Measurements from ENCODE around the gene PDE1C. TPM values are rescaled to one million over a fixed set of nuclear protein-coding genes. Genes with fewer than 3 reads are reported as not detected.

Gene PDE1C
- total RNA-seq, 2 experiments from 2014 or later, result not detected

DNA sequence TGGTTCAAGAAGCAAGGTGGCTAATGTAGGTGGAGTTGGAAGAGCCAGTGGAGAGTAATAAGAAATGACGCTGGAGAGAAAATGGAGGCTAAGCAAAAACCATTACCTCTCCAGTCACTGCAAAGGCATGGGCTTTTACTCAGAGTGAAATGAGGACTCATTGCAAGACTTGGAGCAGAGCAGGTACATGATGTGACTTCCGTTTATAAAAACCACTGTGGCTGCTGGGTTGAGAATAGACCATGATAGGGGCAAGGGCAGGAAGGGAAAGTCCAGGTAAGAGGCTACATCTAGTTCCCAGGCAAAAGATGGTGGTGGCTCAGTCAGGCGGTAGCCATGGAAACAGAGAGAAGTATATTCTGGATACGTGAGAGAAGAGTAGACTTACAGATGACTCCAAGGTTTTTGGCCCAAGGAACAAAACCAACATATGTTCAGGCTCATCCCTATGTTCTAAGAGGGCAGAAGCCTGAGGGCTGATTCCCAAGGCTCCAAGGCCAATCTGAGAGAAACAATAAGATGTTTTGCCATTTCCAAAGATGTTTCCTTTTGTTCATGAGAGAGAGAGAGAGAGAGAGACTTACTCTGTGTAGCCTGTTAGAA lies 21.5 kb upstream of the PDE1C start:
- CTCF ChIA-PET (ENCODE audit: unreplicated experiment), result no interaction called here

DNA sequence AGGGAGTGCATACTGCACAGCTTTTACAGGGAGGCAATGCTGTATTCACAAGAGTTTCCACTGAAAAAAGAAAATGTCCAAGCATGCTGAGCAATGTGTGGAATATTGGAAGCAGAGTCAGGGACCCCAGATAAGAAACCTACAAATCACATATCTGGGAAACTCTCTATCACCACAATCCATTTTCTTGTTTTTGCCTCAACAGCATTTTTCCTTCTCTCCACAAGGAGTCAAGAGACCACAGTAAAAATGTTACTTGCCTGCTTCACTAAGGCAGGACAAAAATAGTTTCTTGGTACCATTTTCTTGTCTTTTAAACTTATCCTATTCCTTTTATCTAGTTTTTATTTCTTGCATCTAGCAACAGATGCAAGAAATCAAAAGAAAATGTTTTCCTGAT lies 19.5 kb upstream of the PDE1C start:
- Histone ChIP-seq H3K4me1 (ENCODE audit: insufficient read depth, low read length, poor library complexity, severe bottlenecking) (no peaks in the 10 kb centered on the region), H3K79me2 (ENCODE audit: insufficient read depth, low read depth, low read length) (no peaks in the 10 kb centered on the region), H3K4me2 (ENCODE audit: low read length) (no peak overlapping the region), H2AFZ (ENCODE audit: low read length) (no peak overlapping the region), H3K4me3 (ENCODE audit: low read depth, low read length, poor library complexity, severe bottlenecking) (no peak overlapping the region), H3K27ac (ENCODE audit: low read depth, low read length, poor library complexity, severe bottlenecking) (no peak overlapping the region), H4K20me1 (ENCODE audit: insufficient read depth, low read length) (no peaks in the 10 kb centered on the region), H3K9me2 (ENCODE audit: insufficient read depth, low read length) (no peaks in the 10 kb centered on the region), H3K36me3 (ENCODE audit: insufficient read depth, low read length) (no peaks in the 10 kb centered on the region), H3K9me3 (ENCODE audit: low read length) (no peaks in the 10 kb centered on the region)
- DNase-seq (ENCODE audit: low spot score), result no peak
- intact Hi-C loops (cut with micrococcal nuclease; ENCODE audit: unreplicated experiment), result no loop called here
- POLR2A ChIA-PET, result no interaction called here
- CTCF ChIA-PET (ENCODE audit: unreplicated experiment), result no interaction called here
- no TSS peak for BruUV-seq (replicated peaks)
- TF ChIP-seq, protein P1, sequence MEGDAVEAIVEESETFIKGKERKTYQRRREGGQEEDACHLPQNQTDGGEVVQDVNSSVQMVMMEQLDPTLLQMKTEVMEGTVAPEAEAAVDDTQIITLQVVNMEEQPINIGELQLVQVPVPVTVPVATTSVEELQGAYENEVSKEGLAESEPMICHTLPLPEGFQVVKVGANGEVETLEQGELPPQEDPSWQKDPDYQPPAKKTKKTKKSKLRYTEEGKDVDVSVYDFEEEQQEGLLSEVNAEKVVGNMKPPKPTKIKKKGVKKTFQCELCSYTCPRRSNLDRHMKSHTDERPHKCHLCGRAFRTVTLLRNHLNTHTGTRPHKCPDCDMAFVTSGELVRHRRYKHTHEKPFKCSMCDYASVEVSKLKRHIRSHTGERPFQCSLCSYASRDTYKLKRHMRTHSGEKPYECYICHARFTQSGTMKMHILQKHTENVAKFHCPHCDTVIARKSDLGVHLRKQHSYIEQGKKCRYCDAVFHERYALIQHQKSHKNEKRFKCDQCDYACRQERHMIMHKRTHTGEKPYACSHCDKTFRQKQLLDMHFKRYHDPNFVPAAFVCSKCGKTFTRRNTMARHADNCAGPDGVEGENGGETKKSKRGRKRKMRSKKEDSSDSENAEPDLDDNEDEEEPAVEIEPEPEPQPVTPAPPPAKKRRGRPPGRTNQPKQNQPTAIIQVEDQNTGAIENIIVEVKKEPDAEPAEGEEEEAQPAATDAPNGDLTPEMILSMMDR (conservative IDR thresholded peaks at IDR 0.05; ENCODE audit: low read length), result no peak
- TF ChIP-seq EZH2phosphoT487 (IDR thresholded peaks at IDR 0.05; ENCODE audit: borderline replicate concordance, low read depth, low read length), result no peak

More for the DNA sequence above, 21.5 kb upstream of the PDE1C start:
- Histone ChIP-seq H2AFZ (ENCODE audit: low read length) (no peak overlapping the region), H3K4me2 (ENCODE audit: low read length) (no peak overlapping the region), H3K27ac (ENCODE audit: low read depth, low read length, poor library complexity, severe bottlenecking) (no peak overlapping the region), H3K9me3 (ENCODE audit: low read length) (no peaks in the 10 kb centered on the region), H3K79me2 (ENCODE audit: insufficient read depth, low read depth, low read length) (no peaks in the 10 kb centered on the region), H3K4me1 (ENCODE audit: insufficient read depth, low read length, poor library complexity, severe bottlenecking) (no peaks in the 10 kb centered on the region), H3K36me3 (ENCODE audit: insufficient read depth, low read length) (no peaks in the 10 kb centered on the region), H3K4me3 (ENCODE audit: low read depth, low read length, poor library complexity, severe bottlenecking) (no peak overlapping the region), H3K9me2 (ENCODE audit: insufficient read depth, low read length) (no peaks in the 10 kb centered on the region), H4K20me1 (ENCODE audit: insufficient read depth, low read length) (no peaks in the 10 kb centered on the region)
- POLR2A ChIA-PET, result no interaction called here
- no TSS peak for BruUV-seq (replicated peaks)
- DNase-seq (ENCODE audit: low spot score), result no peak
- TF ChIP-seq EZH2phosphoT487 (IDR thresholded peaks at IDR 0.05; ENCODE audit: borderline replicate concordance, low read depth, low read length), result no peak
- TF ChIP-seq, protein P1 (conservative IDR thresholded peaks at IDR 0.05; ENCODE audit: low read length), result no peak
- intact Hi-C loops (cut with micrococcal nuclease; ENCODE audit: unreplicated experiment), result no loop called here

DNA sequence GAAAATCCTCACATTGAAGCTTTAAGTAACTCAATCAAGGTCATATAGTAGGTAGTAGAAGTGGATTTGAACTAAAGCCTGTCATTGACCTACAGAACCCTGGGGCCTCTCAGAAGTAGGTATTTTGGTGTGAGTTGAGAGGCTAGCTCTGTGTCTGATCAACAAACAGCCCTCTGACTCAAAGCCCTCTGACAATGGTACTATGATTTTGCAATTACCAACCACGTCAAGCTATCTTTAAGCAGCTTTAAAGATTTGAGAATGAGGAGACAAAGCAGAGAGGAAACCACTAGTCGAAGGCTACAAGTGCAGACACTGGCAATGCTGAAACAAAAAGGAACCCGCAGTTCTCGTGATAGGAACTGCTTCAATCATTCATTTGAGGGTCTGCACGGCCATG lies 19.0 kb upstream of the PDE1C start:
- POLR2A ChIA-PET, result no interaction called here
- Histone ChIP-seq H3K9me2 (ENCODE audit: insufficient read depth, low read length) (no peaks in the 10 kb centered on the region), H3K4me3 (ENCODE audit: low read depth, low read length, poor library complexity, severe bottlenecking) (no peak overlapping the region), H3K36me3 (ENCODE audit: insufficient read depth, low read length) (no peaks in the 10 kb centered on the region), H3K27ac (ENCODE audit: low read depth, low read length, poor library complexity, severe bottlenecking) (no peak overlapping the region), H4K20me1 (ENCODE audit: insufficient read depth, low read length) (no peaks in the 10 kb centered on the region), H3K4me1 (ENCODE audit: insufficient read depth, low read length, poor library complexity, severe bottlenecking) (no peaks in the 10 kb centered on the region), H3K9me3 (ENCODE audit: low read length) (no peaks in the 10 kb centered on the region), H3K4me2 (ENCODE audit: low read length) (no peak overlapping the region), H2AFZ (ENCODE audit: low read length) (no peak overlapping the region), H3K79me2 (ENCODE audit: insufficient read depth, low read depth, low read length) (no peaks in the 10 kb centered on the region)
- CTCF ChIA-PET (ENCODE audit: unreplicated experiment), result no interaction called here
- BruUV-seq (replicated peaks), result no TSS peak
- TF ChIP-seq, protein P1 (conservative IDR thresholded peaks at IDR 0.05; ENCODE audit: low read length), result no peak
- no peak for TF ChIP-seq EZH2phosphoT487 (IDR thresholded peaks at IDR 0.05; ENCODE audit: borderline replicate concordance, low read depth, low read length)
- no peak for DNase-seq (ENCODE audit: low spot score)
- intact Hi-C loops (cut with micrococcal nuclease; ENCODE audit: unreplicated experiment), result no loop called here
